GM23248 (cell line): ENCODE results near the gene MCFD2.

Experiments used
- EZH2 ChIP-seq: fragments of 200-600 bp; sonication (generic); IDR thresholded peaks from 2 replicates; pipeline ENCODE4 v1.6.1; 2018; ENCODE audit warnings: antibody characterized with exemption, mild to moderate bottlenecking; ENCODE audit not compliant: insufficient read depth, poor library complexity, severe bottlenecking
- EZH2phosphoT487 ChIP-seq: fragments of 200-600 bp; sonication (generic); IDR thresholded peaks from 2 replicates; pipeline ENCODE4 v1.6.1; 2018; ENCODE audit warnings: antibody characterized with exemption, moderate library complexity, mild to moderate bottlenecking, low read depth; ENCODE audit not compliant: insufficient read depth

DNA sequence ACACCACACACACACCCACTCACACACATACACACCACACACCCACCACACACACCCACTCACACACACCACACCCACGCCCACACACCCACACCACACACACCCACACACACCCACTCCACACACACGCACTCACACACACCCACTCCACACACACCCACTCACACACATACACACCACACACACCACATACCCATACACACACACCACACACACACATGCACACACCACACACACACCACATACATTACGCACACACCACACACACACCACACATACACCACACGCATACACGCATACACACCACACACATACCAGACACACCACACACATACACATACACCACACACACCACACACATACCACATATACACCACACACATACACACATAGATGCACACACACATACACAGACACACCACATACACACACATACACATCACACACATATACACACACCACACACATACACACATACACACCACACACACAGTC is 37.9 kb downstream of the MCFD2 start:
- TF ChIP-seq EZH2, result no peak
- no peak for TF ChIP-seq EZH2phosphoT487
